ENCODE data around the gene SGCA.

The SGCA gene

DNA sequence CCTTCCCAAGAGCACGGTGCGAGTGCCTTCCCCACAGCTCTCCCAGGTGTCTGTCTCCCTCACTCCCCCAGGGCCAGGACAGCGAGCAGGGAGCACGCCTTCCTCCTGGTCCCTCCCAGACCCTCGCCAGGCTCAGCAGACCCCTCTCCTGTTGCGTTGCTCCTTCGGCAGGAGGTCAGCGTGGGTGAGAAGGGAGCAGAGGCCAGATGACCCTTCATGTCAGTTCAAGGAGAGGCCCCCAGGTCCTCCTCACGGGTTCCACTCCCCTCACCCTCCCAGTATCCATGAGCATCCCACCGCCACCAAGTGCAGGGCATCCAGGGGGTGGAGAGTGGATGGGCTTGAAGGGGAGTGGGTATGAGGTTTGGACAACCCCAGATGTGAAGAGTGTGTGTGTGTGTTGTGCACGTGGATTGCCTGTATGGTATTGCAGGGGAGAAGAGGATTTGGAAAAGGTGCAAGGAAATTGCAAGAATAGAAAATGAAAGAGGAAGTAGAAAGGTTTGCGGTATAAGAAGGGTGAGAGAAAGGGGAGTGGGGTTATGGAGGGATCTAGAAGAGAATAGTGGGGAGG lies 17.7 kb downstream of the SGCA start:
- no peak for DNase-seq

DNA sequence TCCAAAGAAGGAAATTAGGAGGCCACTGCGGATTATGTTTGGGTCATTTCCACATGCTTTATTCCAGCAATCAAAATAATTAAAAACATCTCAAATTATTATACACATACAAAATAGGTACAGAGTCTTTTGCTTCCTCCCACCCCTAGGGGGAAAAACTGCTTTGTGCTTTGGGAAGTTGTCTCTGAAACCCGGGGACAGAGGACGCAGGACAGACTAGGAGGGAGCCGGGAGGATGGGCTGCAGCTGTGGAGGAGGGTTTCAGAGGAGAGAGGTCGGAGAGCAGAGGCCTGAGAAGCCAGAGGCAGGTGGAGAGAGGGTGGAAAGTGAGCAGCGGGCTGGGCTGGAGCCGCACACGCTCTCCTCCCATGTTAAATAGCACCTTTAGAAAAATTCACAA lies 18.3 kb downstream of the SGCA start:
- DNase-seq = no peak

DNA sequence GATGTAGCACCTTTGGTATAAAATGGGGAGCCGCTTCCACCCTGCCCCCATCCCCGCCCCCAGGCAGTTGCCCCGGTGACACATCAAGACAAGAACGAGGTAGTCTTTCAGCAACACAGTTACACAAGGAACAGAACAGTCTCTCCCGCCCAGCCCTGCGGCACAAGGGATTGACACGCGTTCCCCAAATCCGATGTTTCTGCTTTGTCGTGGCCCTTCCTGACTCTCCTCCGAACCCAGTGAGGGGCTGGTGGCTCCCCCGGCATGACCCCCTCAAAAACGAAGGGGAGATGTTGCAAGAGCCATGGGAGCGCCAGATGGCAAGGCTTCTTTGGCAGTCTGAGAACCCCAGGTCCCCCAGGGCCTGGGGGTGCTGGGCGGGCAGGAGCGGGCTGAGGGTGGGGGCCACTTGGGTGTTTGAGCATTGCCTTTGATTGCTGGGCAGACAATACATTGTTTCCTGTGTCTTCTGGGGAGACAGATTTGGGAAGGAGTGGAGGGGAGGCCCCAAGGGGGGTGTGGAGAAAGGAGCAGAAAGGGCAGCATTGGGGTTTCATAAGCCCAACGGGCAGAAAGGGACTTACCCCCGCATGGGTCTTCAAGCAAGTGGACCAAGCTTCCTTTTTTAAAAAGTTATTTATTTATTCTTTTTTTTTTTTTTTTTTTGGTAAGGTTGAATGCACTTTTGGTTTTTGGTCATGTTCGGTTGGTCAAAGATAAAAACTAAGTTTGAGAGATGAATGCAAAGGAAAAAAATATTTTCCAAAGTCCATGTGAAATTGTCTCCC lies 19.0 kb downstream of the SGCA start:
- no peak for DNase-seq

DNA sequence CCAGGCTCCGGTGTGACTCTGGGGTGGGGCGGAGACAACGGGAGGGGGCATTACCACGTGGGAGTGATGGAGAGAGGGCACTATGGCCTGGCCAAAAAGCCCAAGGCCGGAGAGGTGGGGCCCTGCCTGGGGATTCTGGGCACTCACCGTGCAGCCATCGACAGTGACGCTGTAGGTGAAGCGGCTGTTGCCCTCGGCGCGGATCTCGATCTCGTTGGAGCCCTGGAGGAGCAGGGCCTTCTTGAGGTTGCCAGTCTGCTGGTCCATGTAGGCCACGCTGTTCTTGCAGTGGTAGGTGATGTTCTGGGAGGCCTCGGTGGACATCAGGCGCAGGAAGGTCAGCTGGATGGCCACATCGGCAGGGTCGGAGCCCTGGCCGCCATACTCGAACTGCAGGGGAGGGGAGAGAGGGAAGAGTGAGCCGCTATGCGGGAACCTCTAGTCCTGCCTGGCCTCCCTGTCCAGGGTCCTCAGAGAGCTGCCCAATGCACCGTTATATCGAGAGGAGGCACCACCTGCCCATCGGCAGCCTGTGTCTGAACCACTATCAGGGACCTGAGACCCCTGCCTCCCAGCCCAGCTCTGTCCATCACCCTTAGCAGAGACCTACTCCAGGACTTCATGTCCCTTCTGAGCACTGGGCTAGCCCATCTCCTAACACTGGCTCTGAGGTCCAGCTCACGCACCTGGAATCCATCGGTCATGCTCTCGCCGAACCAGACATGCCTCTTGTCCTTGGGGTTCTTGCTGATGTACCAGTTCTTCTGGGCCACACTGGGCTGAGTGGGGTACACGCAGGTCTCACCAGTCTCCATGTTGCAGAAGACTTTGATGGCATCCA lies 20.0 kb downstream of the SGCA start:
- no peak for DNase-seq

DNA sequence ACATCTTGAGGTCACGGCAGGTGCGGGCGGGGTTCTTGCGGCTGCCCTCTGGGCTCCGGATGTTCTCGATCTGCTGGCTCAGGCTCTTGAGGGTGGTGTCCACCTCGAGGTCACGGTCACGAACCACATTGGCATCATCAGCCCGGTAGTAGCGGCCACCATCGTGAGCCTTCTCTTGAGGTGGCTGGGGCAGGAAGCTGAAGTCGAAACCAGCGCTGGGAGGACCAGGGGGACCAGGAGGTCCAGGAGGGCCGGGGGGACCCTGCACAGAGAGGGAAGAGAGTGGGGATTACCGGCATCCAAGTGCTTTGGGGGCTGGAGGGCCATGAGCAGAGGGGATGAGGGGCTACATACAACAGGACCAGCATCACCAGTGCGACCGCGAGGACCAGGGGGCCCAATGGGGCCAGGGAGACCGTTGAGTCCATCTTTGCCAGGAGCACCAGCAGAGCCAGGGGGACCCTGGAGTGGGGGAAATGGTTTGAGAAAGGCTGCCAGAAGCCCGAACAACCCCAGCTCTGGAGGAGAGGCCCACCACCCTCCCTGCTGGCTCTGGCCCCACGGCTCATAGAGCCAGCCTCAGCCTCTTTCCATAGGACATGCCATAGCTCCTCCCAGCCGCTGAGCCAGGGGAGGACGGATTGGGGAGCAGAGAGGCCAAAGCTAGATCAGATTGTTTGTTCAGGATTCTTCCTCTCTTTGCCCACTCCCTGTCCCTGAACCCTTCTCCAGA lies 21.0 kb downstream of the SGCA start:
- DNase-seq = no peak

DNA sequence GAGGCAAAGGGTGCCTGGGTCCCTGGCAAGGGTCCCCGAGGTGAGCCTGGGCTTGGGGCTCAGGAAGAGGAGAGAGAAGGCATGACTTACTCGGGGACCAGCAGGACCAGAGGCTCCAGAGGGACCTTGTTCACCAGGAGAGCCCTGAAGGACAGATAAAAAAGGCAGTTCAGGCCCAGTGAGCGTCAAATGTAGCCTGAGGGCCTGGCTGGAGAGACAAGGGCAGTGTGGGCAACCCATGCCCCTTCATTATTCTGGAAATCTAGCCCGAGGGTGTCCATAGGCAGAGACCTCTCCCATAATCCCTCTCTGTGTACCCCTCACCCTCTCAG lies 21.6 kb downstream of the SGCA start:
- no peak for DNase-seq

DNA sequence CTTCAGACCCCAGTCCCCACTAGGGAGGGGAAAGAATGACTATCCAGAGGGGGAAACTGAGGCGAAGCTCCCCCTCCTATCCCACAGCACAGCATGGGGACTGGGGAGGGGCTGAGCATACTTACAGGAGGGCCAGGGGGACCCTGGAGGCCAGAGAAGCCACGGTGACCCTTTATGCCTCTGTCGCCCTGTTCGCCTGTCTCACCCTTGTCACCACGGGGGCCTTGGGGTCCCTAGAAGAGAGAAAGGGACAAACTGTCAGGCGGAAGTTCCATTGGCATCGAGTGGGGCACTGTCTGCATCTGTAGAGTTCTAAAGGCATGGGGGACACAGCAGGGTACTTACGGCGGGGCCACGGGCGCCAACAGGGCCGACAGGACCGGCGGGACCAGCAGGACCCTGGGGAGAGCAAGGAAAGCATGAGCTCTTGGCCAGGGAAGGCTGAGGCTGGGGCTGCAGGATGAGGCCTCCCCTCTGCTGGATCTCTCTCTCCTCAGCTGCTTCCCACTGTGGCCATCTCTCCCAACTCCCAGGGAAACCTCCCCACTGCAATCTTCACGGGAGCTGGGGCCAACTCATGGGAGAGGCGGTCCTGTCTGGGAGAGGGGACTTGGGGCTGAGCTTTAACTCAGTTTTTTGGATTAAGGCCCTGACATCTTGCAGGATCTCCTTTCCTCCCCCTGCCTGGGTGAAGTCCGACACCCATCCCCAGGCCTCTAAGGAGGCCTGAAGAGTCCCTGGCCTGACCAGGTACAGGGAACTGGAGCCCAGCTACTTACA lies 22.1 kb downstream of the SGCA start:
- no peak for DNase-seq

DNA sequence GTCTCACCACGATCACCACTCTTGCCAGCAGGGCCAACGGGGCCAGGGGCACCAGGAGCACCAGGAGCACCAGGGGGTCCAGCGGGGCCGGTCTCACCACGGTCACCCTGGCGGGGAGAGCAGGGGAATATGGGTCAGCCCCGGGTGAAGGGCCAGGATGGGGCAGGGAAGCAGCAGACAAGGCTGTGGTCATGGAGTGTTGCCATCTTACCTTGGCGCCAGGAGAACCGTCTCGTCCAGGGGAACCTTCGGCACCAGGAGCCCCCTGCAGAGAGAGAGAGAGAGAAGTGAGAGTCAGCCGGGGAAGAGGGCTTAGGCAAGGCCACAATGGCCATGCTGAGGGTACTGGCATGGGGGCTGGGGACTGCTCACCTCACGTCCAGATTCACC lies 22.7 kb downstream of the SGCA start:
- DNase-seq = no peak

DNA sequence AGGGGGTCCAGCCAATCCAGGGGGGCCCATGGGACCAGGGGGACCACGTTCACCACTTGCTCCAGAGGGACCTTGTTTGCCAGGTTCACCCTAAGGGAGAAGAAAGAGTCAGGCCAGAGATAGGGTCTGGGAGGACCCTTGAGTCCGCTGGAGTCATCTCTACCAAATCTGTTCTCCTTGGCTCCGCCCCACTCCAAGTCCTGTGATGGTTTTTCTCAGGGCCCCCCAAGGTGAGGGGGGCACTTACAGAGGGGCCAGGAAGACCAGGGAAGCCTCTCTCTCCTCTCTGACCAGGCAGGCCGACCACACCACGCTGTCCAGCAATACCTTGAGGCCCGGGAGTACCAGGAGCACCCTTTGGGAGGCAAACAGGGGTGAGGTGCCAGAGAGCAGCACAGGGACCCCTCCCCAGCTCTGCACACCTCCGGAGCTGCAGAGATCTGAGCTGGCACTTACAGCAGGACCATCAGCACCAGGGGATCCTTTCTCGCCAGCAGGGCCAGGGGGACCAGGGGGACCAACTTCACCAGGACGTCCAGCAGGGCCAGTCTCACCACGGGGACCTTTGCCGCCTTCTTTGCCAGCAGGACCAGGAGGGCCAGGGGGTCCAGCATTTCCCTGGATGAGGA lies 23.2 kb downstream of the SGCA start:
- DNase-seq = no peak

DNA sequence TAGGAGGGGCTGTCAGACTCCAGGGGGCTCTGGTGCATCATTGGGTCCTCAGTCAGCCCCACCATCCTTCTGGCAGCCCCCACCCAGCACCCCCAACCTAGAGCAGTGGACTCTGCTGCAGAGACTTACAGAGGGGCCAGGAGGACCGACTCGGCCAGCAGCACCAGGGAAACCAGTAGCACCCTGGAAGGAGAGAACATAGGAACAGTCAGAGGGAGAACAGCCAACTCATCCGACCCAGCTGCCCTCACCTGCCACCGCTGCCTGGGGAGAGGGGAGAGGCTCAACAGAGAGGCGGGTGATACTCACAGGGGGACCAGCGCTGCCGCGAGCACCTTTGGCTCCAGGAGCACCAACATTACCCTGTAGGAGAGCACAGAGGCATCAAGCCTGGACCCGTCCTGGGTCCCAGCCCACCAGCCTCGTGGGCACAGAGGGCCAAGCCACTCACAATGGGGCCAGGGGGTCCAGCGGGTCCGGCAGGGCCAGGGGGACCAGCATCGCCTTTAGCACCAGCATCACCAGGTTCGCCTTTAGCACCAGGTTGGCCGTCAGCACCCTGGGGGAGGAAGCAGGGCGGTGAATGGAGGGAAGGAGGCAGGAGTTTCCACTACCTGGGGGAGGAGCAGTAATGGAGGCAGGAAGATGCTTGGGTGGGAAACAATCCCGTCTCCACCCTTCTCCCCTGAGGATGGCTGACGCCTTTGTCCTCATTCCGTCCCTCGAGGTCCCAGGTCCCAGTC lies 23.9 kb downstream of the SGCA start:
- DNase-seq = no peak

DNA sequence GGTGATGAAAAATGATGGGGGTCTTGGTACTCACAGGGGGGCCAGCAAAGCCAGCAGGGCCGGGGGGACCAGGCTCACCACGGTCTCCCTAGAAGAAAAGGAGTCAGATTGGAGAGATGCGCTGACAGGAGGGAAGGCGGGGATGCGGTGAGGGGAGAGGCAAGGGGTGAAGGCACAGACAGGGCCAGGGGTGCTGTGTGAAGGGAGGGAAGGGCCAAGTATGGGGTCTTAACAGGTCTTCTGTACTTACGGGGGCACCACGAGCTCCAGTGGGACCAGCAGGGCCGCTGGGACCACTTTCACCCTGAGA lies 24.4 kb downstream of the SGCA start:
- DNase-seq = no peak

DNA sequence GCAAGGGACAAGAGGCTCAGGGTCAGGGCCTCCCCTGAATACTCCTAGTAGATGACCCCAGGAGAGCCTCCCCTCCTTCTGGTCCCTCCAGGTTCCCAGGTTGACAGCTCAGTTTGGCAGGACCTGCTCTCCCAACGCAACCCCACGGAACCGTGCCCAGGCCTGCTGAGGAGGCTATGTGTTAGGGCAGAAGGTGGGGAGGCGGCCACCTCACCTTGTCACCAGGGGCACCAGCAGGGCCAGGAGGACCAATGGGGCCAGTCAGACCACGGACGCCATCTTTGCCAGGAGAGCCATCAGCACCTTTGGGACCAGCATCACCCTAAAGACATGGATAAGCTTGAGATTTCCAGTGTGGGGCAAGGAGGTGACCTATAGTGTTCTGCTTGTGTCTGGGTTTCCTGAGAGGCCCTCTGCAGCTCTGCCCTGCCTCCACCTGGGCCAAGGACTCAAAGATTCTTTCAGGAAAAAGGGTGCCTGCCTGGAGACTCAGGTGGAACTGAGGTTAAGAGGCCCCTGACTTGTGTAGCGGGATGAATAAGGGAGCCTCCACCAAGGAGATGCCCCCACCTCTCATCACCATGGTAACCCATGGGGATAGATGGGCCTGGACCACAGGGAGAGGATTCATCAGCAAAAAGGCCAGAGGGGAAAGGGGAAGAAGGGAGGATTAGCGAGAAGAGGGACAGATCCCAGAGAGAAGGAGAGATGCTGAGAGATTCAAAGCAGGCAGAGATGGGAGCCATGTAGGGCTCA lies 25.0 kb downstream of the SGCA start:
- no peak for DNase-seq

DNA sequence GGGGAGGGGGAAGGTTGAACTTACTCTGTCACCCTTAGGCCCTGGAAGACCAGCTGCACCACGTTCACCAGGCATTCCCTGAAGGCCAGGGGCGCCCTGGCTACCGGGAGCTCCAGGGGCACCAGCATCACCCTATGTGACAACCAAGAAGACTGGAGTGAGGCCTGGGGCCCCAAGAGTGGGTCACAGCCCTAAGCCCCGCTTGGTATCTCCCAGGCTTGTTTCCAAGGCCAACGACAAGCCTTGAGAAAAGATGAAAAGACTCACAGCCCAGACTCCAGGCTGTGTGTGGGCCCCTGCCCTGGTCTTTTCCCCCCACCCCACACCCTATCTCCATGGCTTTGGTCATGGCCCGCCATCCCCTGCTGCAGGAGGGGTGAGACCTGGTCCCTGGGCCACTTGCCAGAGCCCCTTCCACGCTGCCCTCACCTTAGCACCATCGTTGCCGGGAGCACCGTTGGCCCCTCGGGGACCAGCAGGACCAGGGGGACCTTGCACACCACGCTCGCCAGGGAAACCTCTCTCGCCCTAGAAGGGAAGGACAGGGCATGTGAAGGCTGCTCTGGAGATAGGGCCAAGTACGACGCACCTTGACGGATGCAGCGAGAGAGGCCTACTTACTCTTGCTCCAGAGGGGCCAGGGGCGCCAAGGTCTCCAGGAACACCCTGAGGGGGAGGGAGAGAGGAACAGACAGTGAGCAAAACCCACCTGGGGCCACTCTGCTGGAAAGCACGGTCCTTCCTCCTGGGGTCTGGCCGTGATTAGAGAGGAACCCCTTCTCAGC lies 25.7 kb downstream of the SGCA start:
- DNase-seq = no peak

DNA sequence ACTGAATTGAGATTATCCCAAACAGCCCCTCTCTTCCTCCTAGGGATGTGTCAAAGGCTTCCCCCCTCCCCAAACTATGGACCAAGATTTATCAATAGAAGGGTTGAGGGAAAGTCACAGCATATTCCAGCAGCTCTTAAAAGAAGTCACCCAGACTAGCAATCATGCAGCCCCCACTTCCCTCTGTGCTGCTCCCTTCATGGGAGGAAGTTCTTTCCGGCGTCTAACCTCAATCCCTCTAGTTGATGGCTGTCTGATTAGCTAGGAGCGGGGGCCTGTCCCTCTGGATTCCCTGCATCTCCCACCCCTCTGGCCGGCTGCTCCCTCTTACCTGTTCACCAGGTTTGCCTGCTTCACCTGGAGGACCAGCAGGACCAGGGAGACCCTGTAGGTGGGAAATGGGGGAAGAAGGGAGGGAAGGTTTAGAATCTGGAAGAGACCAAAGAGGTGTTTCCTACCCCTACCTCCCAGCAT lies 26.4 kb downstream of the SGCA start:
- no peak for DNase-seq

DNA sequence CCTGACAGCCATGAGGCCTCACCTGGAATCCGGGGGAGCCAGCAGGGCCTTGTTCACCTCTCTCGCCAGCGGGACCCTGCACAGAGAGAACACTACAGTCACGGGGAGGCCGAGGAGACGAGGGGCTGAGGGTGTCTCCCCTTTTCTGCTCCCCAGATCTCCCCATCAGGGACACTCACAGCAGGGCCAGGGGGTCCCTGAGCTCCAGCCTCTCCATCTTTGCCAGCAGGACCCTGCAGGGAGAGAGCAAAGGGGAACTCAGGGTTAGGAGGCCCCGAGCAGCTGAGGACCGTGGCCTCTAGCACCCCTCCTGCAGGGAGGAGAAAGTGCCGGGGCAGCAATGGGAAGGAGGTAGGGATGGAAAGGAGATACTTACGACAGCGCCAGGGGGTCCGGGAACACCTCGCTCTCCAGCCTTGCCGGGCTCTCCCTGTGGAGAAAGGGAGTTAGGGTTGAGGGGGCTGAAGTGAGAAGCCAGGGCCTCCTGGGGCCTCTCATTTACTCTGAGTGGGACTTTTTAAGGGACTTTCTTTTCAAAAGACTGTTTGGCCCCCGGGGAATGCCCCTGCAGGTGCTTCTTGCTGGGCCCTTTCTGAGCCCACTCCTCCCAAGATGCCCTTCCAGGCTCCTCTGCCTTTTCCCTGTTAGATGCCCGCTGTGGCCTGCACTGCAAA lies 26.9 kb downstream of the SGCA start:
- no peak for DNase-seq

DNA sequence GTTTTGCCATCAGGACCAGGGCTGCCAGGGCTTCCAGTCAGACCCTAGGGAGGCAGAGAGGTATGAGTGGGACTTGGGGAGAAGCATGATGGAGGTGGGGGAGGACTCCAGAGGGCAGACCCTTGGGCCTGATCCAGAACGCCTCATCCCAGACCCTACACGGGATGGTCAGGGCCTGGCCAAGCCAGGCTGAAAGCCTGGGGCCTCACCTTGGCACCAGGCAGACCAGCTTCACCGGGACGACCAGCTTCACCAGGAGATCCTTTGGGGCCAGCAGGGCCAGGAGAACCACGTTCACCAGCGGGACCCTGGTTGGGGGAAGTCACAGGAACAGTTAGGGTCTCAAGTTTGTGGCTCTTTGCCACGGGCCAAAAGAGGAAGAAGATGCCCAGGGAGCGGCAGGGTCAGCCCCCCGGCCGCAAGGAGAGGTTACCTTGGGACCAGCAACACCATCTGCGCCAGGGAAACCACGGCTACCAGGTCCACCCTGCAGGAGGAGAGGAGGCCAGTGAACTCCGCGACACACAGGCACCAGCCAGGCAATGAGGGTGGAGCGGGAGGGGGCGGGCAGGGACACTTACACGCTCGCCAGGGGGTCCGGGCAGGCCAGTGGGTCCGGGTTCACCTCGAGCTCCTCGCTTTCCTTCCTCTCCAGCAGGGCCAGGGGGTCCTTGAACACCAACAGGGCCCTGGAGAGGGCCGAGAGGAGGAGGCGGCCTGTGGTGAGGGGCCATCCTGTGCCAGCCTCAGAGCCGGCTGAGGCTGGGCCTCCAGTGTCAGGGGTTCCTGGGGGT lies 28.5 kb downstream of the SGCA start:
- DNase-seq = no peak

DNA sequence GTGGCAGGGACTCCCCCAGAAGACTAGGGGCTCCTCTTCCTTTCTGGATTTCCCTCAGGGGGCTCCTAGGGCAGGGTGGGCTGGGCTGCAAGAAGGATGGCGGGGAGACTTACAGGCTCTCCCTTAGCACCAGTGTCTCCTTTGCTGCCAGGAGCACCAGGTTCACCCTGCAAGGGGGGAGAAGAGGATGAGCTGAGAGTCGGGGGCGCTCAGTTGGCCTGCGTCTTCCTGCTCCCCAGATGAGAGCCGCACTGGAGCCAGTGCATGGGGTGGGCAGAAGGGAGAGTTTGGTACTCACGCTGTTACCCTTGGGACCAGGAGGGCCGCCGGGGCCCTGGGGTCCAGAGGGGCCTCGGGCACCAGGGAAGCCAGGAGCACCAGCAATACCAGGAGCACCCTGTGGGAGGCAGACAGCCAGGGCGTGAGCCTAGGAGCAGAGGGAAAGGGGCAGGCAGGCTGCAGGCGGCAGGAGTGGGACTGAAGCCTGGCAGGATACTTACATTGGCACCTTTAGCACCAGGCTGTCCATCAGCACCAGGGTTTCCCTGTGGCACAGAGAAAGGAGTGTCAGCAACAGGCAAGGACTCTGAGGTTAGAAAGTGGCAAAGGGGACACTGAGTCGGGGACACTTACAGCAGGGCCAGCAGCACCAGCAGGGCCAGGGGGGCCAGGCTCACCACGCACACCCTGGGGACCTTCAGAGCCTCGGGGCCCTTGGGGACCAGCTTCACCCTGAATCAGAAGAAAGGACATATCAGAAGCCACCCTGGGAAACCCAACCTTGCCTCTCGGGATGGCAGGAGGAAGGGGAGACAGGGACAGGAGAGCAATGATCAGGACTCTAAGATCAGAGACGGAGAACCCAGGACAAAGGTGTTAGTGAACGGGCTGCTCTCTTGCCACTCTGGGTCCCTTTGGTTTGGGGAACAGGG lies 29.4 kb downstream of the SGCA start:
- no peak for DNase-seq
